IMR-90 (cell line): ENCODE results near the gene HENMT1. TPM values are rescaled to one million over a fixed set of nuclear protein-coding genes. Genes with fewer than 3 reads are reported as not detected.

Experiments used
- ATAC-seq: fragments of 200-7000 bp; cut with Tn5 transposase; 2 replicates; pipeline ENCODE4 v1.9.1; 2020; ENCODE audit warnings: low read depth, mild to moderate bottlenecking, moderate library complexity
- BruUV-seq: library from RNA; stranded (reverse); fragments of 400-500 nt; replicated peaks from 2 replicates; lab custom pipeline; 2021; lab: Mats Ljungman, UMichigan
- CTCF ChIA-PET: fragments of 300-600 bp; formaldehyde crosslinking; extraction: SDS; loops from one replicate; lab custom pipeline; 2021; ENCODE audit warnings: antibody characterized with exemption; lab: Yijun Ruan, JAX
- POLR2A ChIA-PET: fragments of 300-600 bp; sonication (Branson Sonifier 250); formaldehyde crosslinking; loops from one replicate; lab custom pipeline; 2022; ENCODE audit warnings: antibody characterized with exemption; ENCODE audit not compliant: unreplicated experiment; lab: Charles Lee
- DNase-seq: peaks from one replicate; pipeline ENCODE4 v3.0.0; 2013
- H2AFZ ChIP-seq: replicated peaks from 2 replicates; pipeline ENCODE3; 2013; ENCODE audit warnings: low read length, mild to moderate bottlenecking; ENCODE audit not compliant: poor library complexity
- H2AK5ac ChIP-seq: 2 replicates; pipeline ENCODE4 v1.6.1; 2013; ENCODE audit warnings: low read depth, low read length, inconsistent platforms
- H2AK9ac ChIP-seq: replicated peaks from 2 replicates; pipeline ENCODE3; 2013; ENCODE audit warnings: mild to moderate bottlenecking, low read depth, low read length, moderate library complexity; ENCODE audit not compliant: poor library complexity
- H2BK120ac ChIP-seq: 2 replicates; pipeline ENCODE4 v1.6.1; 2013; ENCODE audit warnings: low read depth, low read length, inconsistent platforms
- H2BK15ac ChIP-seq: 3 replicates; pipeline ENCODE4 v1.6.1; 2013; ENCODE audit warnings: low read depth, low read length, inconsistent platforms
- H2BK20ac ChIP-seq: 2 replicates; pipeline ENCODE4 v1.6.1; 2013; ENCODE audit warnings: low read depth, mild to moderate bottlenecking, inconsistent platforms, low read length, moderate library complexity
- H2BK5ac ChIP-seq: 2 replicates; pipeline ENCODE4 v1.6.1; 2013; ENCODE audit warnings: mild to moderate bottlenecking, low read depth, low read length, inconsistent platforms; ENCODE audit not compliant: poor library complexity, severe bottlenecking
- H3K14ac ChIP-seq: replicated peaks from 2 replicates; pipeline ENCODE4 v1.6.1; 2013; ENCODE audit warnings: low read depth, low read length, inconsistent platforms
- H3K18ac ChIP-seq: 2 replicates; pipeline ENCODE4 v1.6.1; 2013; ENCODE audit warnings: low read depth, low read length, control low read depth
- H3K23ac ChIP-seq: 2 replicates; pipeline ENCODE4 v1.6.1; 2013; ENCODE audit warnings: low read depth, low read length, inconsistent platforms
- H3K27ac ChIP-seq: 2 replicates; pipeline ENCODE4 v1.5.1; 2013; ENCODE audit warnings: mild to moderate bottlenecking, control low read depth, low read length; ENCODE audit not compliant: insufficient read depth
- H3K27me3 ChIP-seq: 2 replicates; pipeline ENCODE4 v1.6.1; 2013; ENCODE audit warnings: low read length; ENCODE audit not compliant: control insufficient read depth, insufficient read depth
- H3K36me3 ChIP-seq: 2 replicates; pipeline ENCODE4 v1.6.1; 2013; ENCODE audit warnings: low read length, mixed read lengths; ENCODE audit not compliant: control insufficient read depth, insufficient read depth
- H3K4ac ChIP-seq: 2 replicates; pipeline ENCODE4 v1.6.1; 2013; ENCODE audit warnings: low read depth, low read length, inconsistent platforms
- H3K4me1 ChIP-seq: 2 replicates; pipeline ENCODE4 v1.6.1; 2013; ENCODE audit warnings: low read length, mixed read lengths; ENCODE audit not compliant: control insufficient read depth, insufficient read depth
- H3K4me2 ChIP-seq: 2 replicates; pipeline ENCODE4 v1.6.1; 2013; ENCODE audit warnings: low read depth, mild to moderate bottlenecking, control low read depth, low read length, moderate library complexity
- H3K4me3 ChIP-seq: 2 replicates; pipeline ENCODE4 v1.5.1; 2013; ENCODE audit warnings: low read depth, mild to moderate bottlenecking, control low read depth, low read length, moderate library complexity; ENCODE audit not compliant: insufficient read depth
- H3K56ac ChIP-seq: 2 replicates; pipeline ENCODE4 v1.6.1; 2013; ENCODE audit warnings: low read length, inconsistent platforms; ENCODE audit not compliant: insufficient read depth; ENCODE audit errors: extremely low read depth
- H3K79me1 ChIP-seq, 2 experiments: 2 replicates each; pipeline ENCODE4 v1.6.1; 2013; ENCODE audit warnings: low read length in 2 of 2, inconsistent platforms in 1 of 2, low read depth in 1 of 2
- H3K9ac ChIP-seq: 2 replicates; pipeline ENCODE4 v1.6.1; 2013; ENCODE audit warnings: low read depth, low read length, control low read depth
- H3K9me1 ChIP-seq: 2 replicates; pipeline ENCODE4 v1.6.1; 2013; ENCODE audit warnings: low read length, inconsistent platforms; ENCODE audit not compliant: insufficient read depth
- H3K9me3 ChIP-seq: 2 replicates; pipeline ENCODE4 v1.6.1; 2013; ENCODE audit warnings: low read length; ENCODE audit not compliant: control insufficient read depth, insufficient read depth
- H4K20me1 ChIP-seq: 2 replicates; pipeline ENCODE4 v1.6.1; 2013; ENCODE audit warnings: low read length, inconsistent platforms; ENCODE audit not compliant: insufficient read depth
- H4K5ac ChIP-seq: 2 replicates; pipeline ENCODE4 v1.6.1; 2013; ENCODE audit warnings: mild to moderate bottlenecking, low read depth, low read length, control low read depth
- H4K8ac ChIP-seq, 2 experiments: 2 replicates each; pipeline ENCODE4 v1.6.1; 2013; ENCODE audit warnings: low read depth in 2 of 2, low read length in 2 of 2, control low read depth in 1 of 2, inconsistent platforms in 1 of 2
- H4K91ac ChIP-seq: 2 replicates; pipeline ENCODE4 v1.6.1; 2013; ENCODE audit warnings: low read depth, low read length, inconsistent platforms; ENCODE audit not compliant: insufficient read depth
- BHLHE40 ChIP-seq: fragments of 150-350 bp; IDR thresholded peaks from 2 replicates; pipeline ENCODE4 v1.6.1; 2016; ENCODE audit warnings: mild to moderate bottlenecking, low read depth, low read length
- CEBPB ChIP-seq: IDR thresholded peaks from 2 replicates; pipeline ENCODE4 v1.6.1; 2012; ENCODE audit warnings: low read depth, low read length, improper control_type of control experiment
- CHD1 ChIP-seq: IDR thresholded peaks from 2 replicates; pipeline ENCODE4 v1.6.1; 2012; ENCODE audit warnings: low read depth, low read length, improper control_type of control experiment
- FOS ChIP-seq: fragments of 150-350 bp; IDR thresholded peaks from 2 replicates; pipeline ENCODE4 v1.6.1; 2016; ENCODE audit warnings: low read depth, low read length
- MAFK ChIP-seq: IDR thresholded peaks from 2 replicates; pipeline ENCODE4 v1.6.1; 2012; ENCODE audit warnings: low read depth, low read length, improper control_type of control experiment
- MAZ ChIP-seq: IDR thresholded peaks from 2 replicates; pipeline ENCODE4 v1.6.1; 2012; ENCODE audit warnings: low read depth, mild to moderate bottlenecking, low read length, improper control_type of control experiment, moderate library complexity, borderline replicate concordance
- MXI1 ChIP-seq: IDR thresholded peaks from 2 replicates; pipeline ENCODE4 v1.6.1; 2012; ENCODE audit warnings: low read depth, mild to moderate bottlenecking, low read length, moderate library complexity, borderline replicate concordance
- NFE2L2 ChIP-seq: fragments of 150-350 bp; IDR thresholded peaks from 2 replicates; pipeline ENCODE4 v1.6.1; 2016; ENCODE audit warnings: low read depth, mild to moderate bottlenecking, low read length
- POLR2A ChIP-seq: IDR thresholded peaks from 2 replicates; pipeline ENCODE4 v1.6.1; 2012; ENCODE audit warnings: mild to moderate bottlenecking, low read depth, low read length
- RAD21 ChIP-seq: IDR thresholded peaks from 2 replicates; pipeline ENCODE4 v1.6.1; 2012; ENCODE audit warnings: low read length, improper control_type of control experiment
- RCOR1 ChIP-seq: IDR thresholded peaks from 2 replicates; pipeline ENCODE4 v1.6.1; 2012; ENCODE audit warnings: mild to moderate bottlenecking, low read length, improper control_type of control experiment; ENCODE audit not compliant: insufficient replicate concordance
- RFX5 ChIP-seq: IDR thresholded peaks from 2 replicates; pipeline ENCODE4 v1.8.0; 2012; ENCODE audit warnings: low read depth, mild to moderate bottlenecking, low read length, moderate library complexity
- SMC3 ChIP-seq: fragments of 150-350 bp; IDR thresholded peaks from 2 replicates; pipeline ENCODE4 v1.6.1; 2016; ENCODE audit warnings: low read depth, mild to moderate bottlenecking, antibody characterized with exemption, low read length, moderate library complexity
- WGBS, 2 experiments: methylation state at CpG; one replicate each; pipeline versions ENCODE4 v1.1.5 to v1.1.7; 2013; ENCODE audit warnings: missing lambda C conversion rate in 2 of 2; ENCODE audit not compliant: insufficient read length in 1 of 2; ENCODE audit errors: extremely low coverage in 2 of 2; 5-methylcytosine and 5-hydroxymethylcytosine counted together
- dilution Hi-C: fragments of 300-500 bp; cut with HindIII; formaldehyde crosslinking; loops from one replicate; pipeline ENCODE4 v1.14.3; 2018; ENCODE audit warnings: low sequenced_read_pairs; ENCODE audit not compliant: unreplicated experiment
- in situ Hi-C: fragments of 300-500 bp; cut with MboI; formaldehyde crosslinking; loops from 3 replicates; pipeline ENCODE4 v1.14.3; 2019; ENCODE audit warnings: low sequenced_read_pairs, inconsistent platforms, mixed read lengths
- intact Hi-C: fragments of 100-400 bp; cut with micrococcal nuclease; formaldehyde crosslinking; loops from 2 replicates; pipeline ENCODE4 v1.10.0; 2022
- polyA plus RNA-seq, 3 experiments: library from polyadenylated mRNA; depleted of rRNA; stranded (reverse); fragments of >200 nt; gene quantifications; 2 replicates each; pipeline ENCODE4 v1.2.3, GENCODE V29; 2012; ENCODE audit warnings: low replicate concordance in 1 of 3
- total RNA-seq: library from RNA; depleted of rRNA; stranded (reverse); fragments of >200 nt; gene quantifications from 2 replicates; pipeline ENCODE4 v1.2.3, GENCODE V29; 2012
- TF ChIP-seq, protein P1 (sequence below): fragments of 150-350 bp; IDR thresholded peaks from 2 replicates; pipeline ENCODE4 v1.6.1; 2017; ENCODE audit warnings: mild to moderate bottlenecking, antibody characterized with exemption, low read length, low read depth
- TF ChIP-seq, protein P2 (sequence below): conservative IDR thresholded peaks from 2 replicates; pipeline ENCODE4 v1.5.1; 2012; ENCODE audit warnings: mild to moderate bottlenecking, low read depth, low read length, improper control_type of control experiment
- TF ChIP-seq, protein P3 (sequence below): fragments of 150-350 bp; IDR thresholded peaks from 2 replicates; pipeline ENCODE4 v1.6.1; 2016; ENCODE audit warnings: low read depth, mild to moderate bottlenecking, low read length, moderate library complexity, borderline replicate concordance

The HENMT1 gene
- total and polyA plus RNA-seq, 2 of the 4 experiments (the other 2 are of a cell fraction): 0.54 to 0.67 TPM

DNA sequence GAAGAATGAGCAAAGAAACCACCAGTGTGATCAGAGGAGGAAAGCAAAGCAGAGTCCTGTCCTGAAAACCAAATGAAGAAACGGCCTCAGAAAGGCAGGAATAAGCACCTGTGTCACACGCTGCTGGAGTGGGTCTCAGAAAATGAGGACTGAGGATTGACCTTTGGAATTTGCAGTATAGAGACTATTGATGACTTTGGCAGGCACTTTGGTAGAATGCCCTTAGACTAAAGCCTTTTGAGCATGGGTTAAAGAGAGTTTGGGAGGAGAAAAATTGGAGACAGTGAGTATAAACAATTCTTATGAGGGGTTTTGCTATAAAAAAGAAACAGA lies 43.2 kb downstream of the HENMT1 start:
- in situ Hi-C loops: no loop called here
- ATAC-seq (no peak), DNase-seq (no peak)
- Histone ChIP-seq H4K5ac (no peak overlapping the region), H2BK15ac (no peak overlapping the region), H3K18ac (no peak overlapping the region), H2BK20ac (no peak overlapping the region), H3K9ac (no peak overlapping the region), H4K91ac (no peak overlapping the region), H4K8ac (no peak overlapping the region), H3K9me1 (no peaks in the 10 kb centered on the region), H2AK9ac (no peak overlapping the region), H2AFZ (no peak overlapping the region), H4K20me1 (no peaks in the 10 kb centered on the region), H2BK5ac (no peak overlapping the region), H3K56ac (no peak overlapping the region), H3K79me1 (no peaks in the 10 kb centered on the region), H3K4me2 (no peak overlapping the region), H3K36me3 (no peaks in the 10 kb centered on the region), H3K4me3 (no peak overlapping the region), H2AK5ac (no peak overlapping the region), H3K14ac (no peak overlapping the region), H2BK120ac (no peak overlapping the region), H3K4me1 (no peaks in the 10 kb centered on the region), H3K4ac (no peak overlapping the region), H3K23ac (no peak overlapping the region), H3K27me3 (no peaks in the 10 kb centered on the region), H3K27ac (no peak overlapping the region), H3K9me3 (no peaks in the 10 kb centered on the region)
- POLR2A ChIA-PET: no interaction called here
- dilution Hi-C loops: no loop called here
- BruUV-seq: no TSS peak
- CTCF ChIA-PET: no interaction called here
- TF ChIP-seq RFX5: no peak
- TF ChIP-seq POLR2A: no peak
- TF ChIP-seq, protein P1, sequence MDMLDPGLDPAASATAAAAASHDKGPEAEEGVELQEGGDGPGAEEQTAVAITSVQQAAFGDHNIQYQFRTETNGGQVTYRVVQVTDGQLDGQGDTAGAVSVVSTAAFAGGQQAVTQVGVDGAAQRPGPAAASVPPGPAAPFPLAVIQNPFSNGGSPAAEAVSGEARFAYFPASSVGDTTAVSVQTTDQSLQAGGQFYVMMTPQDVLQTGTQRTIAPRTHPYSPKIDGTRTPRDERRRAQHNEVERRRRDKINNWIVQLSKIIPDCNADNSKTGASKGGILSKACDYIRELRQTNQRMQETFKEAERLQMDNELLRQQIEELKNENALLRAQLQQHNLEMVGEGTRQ: no peak
- TF ChIP-seq RAD21: no peak
- no peak for TF ChIP-seq MAZ
- TF ChIP-seq SMC3: no peak
- no peak for TF ChIP-seq RCOR1
- TF ChIP-seq BHLHE40: no peak
- no peak for TF ChIP-seq CEBPB
- no peak for TF ChIP-seq FOS
- no peak for TF ChIP-seq MXI1
- TF ChIP-seq, protein P2, sequence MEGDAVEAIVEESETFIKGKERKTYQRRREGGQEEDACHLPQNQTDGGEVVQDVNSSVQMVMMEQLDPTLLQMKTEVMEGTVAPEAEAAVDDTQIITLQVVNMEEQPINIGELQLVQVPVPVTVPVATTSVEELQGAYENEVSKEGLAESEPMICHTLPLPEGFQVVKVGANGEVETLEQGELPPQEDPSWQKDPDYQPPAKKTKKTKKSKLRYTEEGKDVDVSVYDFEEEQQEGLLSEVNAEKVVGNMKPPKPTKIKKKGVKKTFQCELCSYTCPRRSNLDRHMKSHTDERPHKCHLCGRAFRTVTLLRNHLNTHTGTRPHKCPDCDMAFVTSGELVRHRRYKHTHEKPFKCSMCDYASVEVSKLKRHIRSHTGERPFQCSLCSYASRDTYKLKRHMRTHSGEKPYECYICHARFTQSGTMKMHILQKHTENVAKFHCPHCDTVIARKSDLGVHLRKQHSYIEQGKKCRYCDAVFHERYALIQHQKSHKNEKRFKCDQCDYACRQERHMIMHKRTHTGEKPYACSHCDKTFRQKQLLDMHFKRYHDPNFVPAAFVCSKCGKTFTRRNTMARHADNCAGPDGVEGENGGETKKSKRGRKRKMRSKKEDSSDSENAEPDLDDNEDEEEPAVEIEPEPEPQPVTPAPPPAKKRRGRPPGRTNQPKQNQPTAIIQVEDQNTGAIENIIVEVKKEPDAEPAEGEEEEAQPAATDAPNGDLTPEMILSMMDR: no peak
- TF ChIP-seq, protein P3, sequence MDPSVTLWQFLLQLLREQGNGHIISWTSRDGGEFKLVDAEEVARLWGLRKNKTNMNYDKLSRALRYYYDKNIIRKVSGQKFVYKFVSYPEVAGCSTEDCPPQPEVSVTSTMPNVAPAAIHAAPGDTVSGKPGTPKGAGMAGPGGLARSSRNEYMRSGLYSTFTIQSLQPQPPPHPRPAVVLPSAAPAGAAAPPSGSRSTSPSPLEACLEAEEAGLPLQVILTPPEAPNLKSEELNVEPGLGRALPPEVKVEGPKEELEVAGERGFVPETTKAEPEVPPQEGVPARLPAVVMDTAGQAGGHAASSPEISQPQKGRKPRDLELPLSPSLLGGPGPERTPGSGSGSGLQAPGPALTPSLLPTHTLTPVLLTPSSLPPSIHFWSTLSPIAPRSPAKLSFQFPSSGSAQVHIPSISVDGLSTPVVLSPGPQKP: no peak
- no peak for TF ChIP-seq CHD1
- TF ChIP-seq MAFK: no peak
- TF ChIP-seq NFE2L2: no peak
- WGBS, 2 experiments: 86% methylated on average over 1 of the region's 2 CpGs; no CpG with 5 or more reads in 1 of the 2 experiments
- intact Hi-C loops: no loop called here
